Measurements from ENCODE around the gene TBC1D16.

Gene TBC1D16

DNA sequence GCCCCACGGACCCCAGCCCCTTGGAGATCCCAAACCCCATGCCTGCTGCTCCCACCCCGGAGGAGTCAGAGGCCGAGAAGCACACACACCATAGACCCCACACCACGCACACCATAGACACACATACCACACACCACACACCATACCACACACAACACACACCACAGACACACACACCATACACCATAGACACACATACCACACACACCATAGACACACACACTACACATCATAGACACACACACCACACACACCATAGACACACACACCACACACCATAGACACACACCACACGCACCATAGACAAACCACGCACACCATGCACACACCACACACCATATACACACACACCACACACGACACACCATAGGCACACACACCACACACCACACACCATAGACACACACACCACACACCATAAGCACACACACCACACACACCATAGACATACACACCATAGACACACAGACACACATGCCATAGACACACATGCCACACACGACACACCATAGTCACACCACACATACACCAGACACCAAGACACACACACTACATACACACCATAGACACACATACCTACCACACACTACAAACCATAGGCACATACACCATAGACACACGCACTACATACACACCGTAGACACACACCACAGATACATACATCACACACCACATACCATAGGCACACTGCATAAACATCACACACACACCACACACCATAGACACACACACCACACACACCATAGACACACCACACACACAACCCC lies 11.3 kb downstream of the TBC1D16 start:
- FAIRE-seq: no peak

DNA sequence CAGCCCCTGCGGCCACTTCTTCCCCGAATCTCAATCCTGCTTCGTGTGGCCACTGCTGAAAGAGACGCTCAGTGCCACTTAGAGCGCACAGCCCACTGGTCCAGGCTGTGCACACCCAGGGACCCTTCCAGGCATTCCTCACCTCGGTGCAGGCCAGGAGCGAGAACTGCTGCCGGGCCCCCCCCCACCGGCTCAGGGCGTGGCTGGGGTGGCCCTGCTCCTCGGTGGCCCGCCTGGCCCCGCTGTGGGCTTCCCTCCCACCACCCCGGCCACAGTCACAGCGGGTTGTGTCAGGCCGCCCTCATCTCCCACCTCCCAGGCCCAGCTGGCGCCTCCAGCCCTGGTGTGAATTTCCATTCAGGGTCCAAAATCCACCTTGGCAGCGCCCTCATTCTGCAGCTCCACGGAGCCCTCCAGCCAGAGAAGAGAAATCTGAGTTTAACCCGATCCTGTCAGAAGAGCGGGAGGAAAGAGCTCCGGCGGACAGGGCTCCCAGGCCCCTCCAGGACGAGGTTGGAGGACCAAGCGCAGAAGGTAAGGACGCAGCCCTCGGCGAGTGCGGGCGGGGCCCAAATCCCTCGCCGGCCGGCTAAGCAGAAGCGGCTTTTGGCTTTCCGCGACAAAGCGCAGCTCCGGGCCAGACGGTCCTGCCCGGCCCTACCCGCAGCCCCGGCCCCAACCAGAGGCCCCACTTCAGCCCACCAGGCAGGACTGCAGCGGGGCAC lies 12.0 kb downstream of the TBC1D16 start:
- FAIRE-seq: no peak

DNA sequence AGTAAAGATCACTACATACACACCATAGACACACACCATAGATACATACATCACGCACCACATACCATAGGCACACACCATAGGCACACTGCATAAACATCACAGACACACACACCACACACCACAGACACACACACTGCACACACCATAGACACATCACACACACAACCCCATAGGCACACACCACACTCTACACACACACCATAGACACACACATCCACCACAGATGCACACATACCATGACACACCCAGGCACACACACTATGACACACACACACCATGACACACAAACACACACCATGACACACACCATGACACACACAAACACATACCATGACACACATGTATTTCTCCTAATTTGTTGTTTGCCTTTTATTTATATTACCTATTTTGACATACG lies 14.1 kb downstream of the TBC1D16 start:
- no peak for FAIRE-seq

DNA sequence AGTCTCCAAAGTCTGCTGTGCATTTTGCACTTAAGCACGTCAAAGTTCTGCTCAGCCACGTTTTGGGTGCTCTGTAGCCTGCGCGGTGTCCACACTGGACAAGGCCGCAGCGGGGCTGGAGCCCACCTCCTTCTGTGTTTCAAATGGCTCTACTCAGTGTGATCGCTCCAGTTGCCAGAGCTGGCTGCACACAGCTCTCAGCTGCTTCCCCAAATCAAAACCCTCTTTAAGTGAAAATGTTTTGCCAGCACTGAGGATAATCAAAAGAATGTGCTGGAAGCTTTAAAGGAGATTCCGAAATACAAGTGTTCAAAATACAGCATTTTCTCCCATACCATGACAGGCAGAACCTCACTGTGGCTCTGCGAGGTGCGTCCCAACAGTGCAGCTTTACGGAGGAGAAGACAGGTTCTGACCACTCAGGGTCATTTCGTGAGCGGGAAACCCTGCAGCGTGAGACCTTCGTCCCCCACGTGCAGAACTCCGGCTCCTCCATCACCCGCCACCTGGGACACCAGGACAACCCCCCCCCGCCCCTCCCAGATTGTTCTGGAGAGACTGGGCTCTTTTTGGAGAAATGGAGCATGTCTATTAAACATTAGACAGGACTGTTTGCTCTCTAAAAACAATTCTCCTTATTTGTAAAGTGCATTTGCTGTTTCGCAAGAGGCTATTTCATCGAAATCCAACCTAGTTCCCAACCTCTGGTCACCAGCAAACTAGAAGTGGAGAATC lies 16.6 kb downstream of the TBC1D16 start:
- FAIRE-seq: no peak

DNA sequence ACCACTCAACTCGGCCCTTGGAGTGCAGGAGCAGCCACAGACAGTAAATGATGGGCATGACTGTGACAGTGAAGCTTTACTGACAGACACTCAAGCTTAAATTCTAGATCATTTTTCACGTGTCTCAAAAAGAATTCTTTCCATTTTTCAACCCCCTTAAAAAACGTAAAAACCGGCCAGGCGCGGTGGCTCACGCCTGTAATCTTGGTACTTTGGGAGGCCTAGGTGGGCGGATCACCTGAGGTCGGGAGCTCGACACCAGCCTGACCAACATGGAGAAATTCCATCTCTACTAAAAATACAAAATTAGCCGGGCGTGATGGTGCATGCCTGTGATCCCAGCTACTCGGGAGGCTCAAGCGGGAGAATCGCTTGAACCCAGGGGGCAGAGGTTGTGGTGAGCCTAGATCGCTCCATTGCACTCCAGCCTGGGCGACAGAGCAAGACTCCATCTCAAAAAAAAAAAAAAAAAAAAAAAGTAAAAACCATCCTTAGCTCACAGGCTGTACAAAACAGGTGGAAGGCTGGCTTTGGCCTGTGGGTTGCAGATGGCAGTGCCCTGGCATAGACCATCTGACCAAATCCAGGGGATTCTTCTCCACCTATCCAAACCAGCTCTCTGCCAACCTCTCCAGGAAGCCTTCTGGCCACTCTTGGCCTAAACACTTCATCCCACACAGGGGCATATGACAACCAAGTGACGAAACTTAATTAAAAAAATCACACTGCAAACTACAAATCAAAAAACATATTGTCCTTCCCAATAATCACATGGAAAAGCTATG lies 18.3 kb downstream of the TBC1D16 start:
- FAIRE-seq: no peak

DNA sequence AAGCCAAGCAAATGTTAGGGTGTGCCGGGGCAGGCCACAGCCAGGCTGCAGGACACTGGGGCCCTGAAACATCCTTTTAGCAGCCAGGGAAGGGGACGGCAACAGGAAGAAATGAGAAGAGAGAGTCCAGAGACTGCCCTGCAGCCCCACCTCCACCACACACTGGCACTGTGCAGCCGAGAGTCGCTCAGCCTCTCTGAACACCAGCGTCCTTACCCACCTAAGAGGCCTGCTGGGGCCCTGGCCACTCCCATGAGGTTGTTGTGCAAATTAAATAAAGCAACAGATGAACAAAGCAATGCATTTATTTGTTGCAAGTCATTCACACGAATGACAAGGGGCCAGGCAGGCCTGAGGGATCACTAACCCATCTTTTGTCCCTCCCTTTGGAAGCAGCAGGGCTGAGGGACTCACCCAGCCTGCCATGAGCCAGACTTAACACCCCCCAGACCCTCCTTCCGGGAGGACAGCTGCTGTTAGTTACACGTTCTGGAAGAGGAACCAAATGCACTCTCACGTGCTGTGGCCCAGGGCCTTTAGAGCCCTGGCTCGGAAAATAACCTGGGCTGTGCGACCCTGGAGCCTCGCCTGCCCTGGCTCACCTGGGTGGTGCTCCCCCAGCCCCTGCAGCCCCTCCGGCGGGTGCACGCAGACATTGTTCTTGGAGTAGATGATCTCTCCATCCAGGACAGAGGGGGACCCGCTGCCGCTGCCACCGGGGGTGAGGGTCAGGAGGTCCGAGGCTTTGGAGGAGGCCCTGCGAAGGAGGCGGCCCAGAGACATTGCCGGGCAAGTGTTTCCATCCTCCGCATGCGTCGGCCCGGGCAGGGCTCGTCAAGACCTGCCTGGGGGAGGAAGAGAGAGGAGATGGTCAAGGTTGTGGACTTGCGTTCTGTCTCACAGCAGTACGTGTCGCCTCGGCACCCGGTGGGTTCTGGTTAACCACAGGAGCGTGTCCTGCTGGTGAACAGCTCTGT lies 22.6 kb downstream of the TBC1D16 start:
- FAIRE-seq: no peak

DNA sequence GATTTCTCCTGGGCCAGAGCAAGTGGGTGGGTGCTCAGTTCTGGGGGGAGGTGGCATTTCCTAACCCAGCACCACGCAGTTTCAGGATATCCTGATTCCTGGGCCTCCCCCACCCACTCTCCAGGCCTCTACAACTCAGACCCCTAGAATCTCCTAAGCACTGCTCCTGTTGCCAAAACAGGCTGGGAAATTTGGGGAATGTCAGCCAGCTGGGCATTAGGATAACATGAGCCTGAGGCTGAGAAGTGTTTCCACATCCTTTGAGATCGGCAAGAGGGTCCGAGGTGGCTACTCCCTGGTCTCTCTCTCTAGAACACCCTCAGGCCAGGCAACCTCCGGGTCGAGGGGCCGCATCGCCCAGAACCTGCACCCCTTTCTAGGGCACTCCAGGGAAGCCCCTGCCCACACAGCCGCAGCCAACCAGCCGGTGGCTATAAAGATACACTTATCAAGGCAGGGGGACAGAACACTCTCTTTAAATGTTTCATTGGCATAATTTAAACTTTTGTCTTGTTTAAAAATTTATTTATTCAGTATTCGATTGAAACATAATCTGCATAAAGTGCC lies 23.6 kb downstream of the TBC1D16 start:
- no peak for FAIRE-seq

DNA sequence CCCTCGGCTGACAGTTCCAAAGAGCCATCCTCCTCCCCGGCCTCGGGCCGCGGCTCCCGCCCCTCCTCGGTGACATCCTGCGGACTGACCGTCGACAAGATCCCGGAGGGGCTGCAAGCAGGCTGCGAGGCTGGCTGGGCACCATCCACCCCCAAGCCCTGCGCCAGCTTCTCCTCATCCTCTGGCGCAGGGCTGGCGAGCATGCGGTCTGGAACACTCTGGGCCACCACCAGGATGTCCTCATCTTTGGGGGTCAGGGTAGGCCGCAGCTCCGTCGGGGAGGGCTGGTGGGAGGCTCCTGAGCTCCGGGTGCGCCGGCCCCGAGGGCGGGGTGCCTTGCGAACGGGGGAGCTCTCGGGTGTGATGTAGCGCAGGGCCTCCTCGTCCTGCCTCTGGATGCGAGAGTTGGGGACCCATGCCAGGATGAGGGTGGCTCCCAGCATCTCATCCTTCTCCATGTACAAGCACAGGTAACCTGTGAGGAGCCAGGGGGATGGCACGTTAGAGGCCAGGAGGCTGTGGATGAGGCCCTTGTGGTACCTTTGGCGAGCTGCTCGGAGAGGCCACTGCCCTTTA lies 25.3 kb downstream of the TBC1D16 start:
- FAIRE-seq: no peak

DNA sequence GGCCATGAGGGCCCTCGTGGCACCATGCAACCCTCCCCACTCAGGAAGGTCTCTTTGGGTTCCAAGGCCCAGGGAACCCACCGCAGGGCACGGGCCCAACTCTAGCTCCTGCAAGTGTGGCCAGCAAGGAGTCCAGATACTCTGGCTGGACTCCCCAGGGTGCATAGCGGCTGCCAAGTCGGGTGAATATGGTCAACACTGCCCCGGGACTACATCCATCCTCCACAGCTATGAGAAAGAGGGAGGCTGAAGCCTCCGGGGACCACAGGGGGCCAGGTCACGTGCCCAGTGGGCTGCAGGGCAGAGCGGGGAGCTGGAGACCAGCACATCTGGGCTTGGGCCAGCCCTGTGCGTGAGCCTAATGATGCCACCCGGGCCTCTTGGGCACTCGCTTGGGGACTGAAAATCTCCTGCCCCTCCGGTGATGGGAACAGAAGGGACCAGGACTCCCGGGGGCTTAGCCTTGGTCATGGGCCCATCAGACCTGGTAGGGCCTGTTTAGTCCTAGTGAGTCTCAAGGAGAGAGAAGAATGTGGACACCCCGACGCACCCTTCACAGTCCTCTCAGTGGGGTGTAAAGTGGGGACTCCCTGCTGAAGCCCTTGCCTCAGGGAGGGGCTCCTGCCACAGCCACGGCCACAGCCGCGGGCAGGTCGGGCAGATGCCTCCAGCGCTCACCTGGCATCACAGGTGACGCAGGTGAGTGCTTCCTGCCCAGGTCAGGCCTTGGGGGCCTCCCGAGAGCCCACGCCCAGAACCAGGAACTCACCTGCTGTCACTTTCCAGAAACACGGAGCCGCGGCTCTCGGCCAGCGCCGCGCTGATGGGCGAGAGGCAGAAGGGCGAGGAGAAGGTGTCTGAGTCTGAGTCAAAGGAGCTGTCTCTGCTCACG lies 26.0 kb downstream of the TBC1D16 start:
- FAIRE-seq: no peak

DNA sequence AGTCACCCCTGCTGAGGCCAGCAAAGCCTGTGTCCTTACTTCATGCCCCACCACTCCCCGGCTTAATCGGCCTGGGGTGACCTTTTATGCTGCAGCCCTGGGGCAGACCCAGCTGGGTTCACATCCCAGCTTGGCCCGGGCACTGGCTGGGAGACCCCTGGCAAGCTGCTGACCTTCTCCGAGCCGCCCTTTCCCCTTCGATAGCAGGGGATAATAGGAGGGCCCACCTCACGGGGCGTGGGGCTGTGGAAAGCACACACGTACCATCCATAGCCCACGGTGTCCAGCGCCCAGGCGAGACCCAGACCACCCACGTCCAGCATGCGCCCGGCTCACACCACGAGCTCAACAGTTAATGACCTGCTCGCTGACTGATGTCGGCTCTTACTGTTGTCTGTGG lies 26.8 kb downstream of the TBC1D16 start:
- FAIRE-seq: no peak

DNA sequence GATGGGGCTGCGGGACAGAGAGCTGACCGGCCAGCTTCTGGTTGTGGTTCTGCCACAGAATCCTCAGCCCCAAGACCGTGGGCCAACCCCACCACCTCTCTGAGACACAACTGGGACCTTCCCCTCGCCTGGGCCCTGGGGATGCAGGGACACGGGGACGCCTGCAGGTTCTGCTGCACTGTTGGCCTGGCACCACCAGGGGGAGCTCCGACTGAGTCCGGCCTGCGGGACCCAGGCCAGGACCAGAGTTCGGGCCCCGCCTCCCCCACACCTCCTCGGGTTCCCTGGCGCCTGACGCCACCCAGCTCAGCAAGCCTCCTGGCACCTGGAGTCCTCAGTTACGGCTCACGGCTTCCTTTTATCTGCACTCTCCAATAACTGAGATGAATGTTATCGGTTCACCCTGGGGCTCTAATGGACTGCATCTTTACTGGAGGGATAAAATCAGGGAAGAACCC lies 27.3 kb downstream of the TBC1D16 start:
- no peak for FAIRE-seq

DNA sequence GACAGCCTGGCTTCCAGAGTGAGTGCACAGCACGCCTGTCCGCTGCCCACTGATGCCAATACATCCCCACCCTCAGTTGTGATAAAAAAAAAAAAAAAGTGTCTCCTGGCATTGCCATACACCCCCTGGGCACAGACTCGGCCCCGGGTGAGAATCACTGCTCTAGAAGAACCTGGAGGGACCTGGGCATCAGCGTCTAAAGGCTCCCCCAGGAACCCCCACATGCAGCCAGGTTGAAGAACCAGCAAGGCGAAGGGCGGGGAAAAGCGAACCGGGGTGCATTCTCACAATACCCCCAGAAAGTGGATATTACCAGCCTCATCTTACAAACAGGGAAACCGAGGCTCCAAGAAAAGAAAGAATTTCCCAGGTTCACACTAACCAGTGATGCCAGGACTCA lies 27.7 kb downstream of the TBC1D16 start:
- FAIRE-seq: no peak

DNA sequence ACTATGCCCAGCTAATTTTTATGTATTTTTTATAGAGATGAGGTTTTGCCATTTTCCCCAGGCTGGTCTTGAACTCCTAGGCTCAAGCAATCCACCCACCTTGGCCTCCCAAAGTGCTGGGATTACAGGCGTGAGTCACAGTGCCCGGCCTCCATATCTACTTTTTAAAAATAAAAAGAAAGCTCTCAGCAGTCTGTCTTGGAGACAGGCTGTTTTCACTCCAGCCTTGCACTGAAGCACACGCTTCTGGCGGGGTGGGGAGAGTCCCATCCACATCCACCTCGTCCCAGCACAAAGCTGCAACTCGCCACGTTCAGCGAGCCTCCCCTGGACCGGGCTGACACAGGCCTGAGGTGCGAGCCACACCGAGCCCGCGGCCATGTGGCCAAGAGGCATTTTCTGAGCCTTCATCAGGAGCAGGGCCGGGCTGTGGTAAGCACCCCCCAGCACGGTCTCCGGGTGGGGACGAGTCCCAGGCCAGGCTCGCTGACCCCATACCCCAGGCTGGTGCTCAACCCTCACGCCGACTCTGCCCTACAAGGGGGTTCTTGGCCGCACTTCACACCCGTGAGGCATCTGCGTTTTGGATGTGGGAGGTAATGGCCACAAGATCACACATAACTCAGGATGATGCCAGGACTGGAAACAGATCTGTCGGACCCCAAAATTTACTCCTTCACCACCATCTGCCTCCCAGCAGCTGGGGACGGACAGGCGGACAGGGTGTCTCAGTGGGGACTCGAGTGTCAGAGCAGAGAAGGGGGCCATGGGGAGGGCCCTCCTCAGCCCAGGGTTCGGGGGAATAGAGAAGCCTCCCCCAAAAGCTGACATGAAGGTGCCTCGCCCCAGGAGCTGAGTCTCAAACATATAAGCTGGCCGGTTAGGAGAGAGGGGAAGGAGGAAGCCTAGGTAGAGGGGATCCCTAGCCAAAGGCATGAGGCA lies 28.6 kb downstream of the TBC1D16 start:
- FAIRE-seq: no peak

DNA sequence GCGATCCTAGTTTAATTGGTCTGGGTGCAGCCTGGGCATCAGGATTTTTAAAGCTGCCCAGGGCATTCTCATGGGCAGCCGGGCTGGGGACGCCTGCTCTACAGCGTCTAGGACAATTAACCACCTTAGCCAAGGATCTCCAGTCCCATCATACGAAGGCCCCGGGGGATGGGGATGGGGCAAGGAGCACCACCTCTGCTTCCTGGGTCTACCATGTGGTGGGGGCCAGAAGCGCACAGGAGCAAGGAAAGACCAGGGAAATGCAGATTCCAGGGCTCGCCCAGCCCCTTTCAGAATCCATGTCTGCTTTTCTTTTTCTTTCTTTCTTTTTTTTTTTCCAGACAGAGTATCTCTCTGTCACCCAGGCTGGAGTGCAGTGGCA lies 29.3 kb downstream of the TBC1D16 start:
- FAIRE-seq: no peak

DNA sequence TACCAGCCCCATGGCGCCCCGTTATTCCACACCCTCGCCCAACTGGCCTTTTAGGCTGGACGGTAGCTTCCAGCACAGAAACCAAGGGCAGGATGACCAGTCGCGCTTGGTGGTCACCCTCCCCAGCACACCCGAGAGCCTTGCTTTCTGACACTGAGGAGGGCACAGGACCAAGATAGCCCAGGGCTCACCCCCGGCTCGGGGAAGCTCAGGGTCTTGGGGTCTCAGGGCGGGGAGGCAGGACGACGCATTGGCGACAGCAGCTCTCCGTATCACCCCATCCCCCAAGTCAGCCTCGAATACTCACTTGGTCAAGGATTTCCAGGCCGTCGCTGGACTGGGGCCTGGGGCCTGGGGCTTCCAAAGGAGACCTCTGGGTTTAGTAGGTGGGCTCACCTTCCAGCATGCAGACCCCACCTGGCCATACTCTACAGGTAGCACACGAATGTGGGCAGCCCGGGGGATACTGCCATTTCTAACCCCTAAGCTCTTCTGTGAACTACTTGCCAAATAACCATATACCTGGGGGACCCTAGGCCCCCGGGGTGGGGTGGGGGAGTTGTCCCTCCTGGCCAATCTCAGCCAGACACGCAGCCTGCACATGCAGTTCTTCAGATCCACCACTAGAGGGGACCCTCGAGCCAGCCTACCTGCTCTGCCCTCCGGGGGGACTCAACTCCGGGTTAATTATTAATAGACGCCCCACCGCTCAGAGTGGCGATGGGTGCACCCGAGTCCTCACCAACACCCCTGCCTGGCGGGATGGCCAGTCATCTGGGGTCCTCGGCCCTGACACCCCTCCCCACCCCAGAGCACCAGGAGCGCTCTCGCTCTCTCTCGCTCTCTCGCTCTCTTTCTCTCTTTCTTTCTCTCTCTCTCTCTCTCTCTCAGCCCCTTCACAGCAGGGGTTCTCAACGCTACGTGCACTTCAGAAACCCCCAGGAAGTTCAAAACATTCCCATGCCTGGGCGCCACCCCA lies 30.0 kb downstream of the TBC1D16 start:
- no peak for FAIRE-seq

DNA sequence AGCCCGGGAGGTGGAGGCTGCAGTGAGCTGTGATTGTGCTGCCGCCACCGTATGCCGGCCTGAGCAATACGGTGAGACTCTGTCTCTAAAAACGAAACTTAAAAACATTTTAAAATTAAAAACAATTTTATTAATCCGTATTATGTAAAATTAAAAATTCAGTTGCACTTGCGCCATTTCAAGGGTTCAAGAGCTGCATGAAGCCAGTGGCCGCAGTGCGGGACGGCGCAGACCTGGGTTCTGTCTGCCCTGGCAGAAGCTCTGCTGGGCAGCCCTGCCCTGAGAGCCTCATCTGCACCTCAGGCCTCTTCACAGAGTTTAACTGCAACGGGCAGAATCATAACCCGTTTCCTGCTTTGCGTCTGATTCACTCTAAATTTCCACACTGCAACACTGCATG lies 31.7 kb downstream of the TBC1D16 start:
- no peak for FAIRE-seq

DNA sequence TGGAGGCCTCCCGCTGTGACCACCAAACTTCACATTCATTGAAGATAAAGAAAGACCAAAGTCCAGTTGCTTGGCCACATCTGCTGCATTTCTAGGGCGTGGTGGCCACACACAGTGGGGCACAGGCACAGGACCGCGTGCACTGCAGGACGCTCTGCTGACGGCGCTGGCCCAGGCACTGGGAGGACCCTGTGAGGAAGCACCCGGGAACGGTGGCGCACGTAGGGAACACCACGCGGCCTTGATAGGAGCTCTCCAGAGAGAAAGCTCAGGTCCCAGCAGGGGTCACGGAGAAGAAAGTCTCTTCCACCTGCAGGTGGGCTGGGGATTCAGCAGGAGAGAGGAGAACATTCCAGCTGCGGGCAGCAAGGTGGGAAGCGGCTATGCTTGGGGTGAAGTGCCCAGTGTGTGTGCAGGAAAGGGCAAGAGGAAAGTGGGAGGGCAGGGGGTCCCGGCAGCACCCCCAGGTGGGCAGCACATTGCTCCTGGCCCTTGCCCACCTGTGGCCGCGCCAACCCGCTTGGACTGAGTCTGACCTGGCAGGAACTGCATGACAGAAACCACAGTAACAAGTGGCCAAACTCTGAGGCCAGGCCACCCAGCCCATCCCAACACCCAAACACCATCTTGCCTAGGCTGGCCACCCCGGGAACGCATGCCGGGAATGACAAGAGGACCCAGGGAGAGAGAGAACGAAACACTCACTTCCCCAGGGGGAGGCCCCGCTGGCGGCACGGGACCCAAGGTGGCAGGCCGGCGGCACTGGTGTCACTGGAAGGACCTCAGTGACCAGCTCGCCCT lies 32.8 kb downstream of the TBC1D16 start:
- no peak for FAIRE-seq
